H1 (cell line): ENCODE measurements around the gene RIN3.

ENCODE experiments used
- BACH1 ChIP-seq: IDR thresholded peaks from 2 replicates; pipeline ENCODE4 v1.6.1; 2012; ENCODE audit warnings: low read length, improper control_type of control experiment
- CHD1 ChIP-seq: IDR thresholded peaks from 2 replicates; pipeline ENCODE4 v1.6.1; 2012; ENCODE audit warnings: low read depth, low read length, improper control_type of control experiment
- CHD2 ChIP-seq: IDR thresholded peaks from 2 replicates; pipeline ENCODE4 v1.6.1; 2012; ENCODE audit warnings: low read length, improper control_type of control experiment
- EGR1 ChIP-seq: IDR thresholded peaks from 2 replicates; pipeline ENCODE4 v1.6.1; 2011; ENCODE audit warnings: low read depth, low read length, borderline replicate concordance
- EP300 ChIP-seq, 2 experiments: IDR thresholded peaks; 1 replicate in 1 of 2; 2 replicates in 1 of 2; pipeline ENCODE4 v1.6.1; 2011 to 2012; ENCODE audit warnings: low read depth in 2 of 2, low read length in 2 of 2, mild to moderate bottlenecking in 2 of 2, borderline replicate concordance in 1 of 2, inconsistent platforms in 1 of 2, moderate library complexity in 1 of 2
- EZH2 ChIP-seq: fragments of 200-600 bp; sonication (generic); IDR thresholded peaks from 2 replicates; pipeline ENCODE4 v1.7.1; 2012; ENCODE audit warnings: low read depth, mild to moderate bottlenecking, moderate library complexity, low read length, inconsistent platforms; ENCODE audit not compliant: severe bottlenecking
- GABPA ChIP-seq: IDR thresholded peaks from 2 replicates; pipeline ENCODE4 v1.6.1; 2011; ENCODE audit warnings: mild to moderate bottlenecking, low read length, moderate library complexity, borderline replicate concordance; ENCODE audit not compliant: insufficient read depth
- POLR2A ChIP-seq, 2 experiments: IDR thresholded peaks; 1 replicate in 1 of 2; 2 replicates in 1 of 2; pipeline ENCODE4 v1.6.1; 2011; ENCODE audit warnings: low read depth in 2 of 2, low read length in 2 of 2, mild to moderate bottlenecking in 2 of 2; ENCODE audit errors: control extremely low read depth in 1 of 2
- POLR2AphosphoS5 ChIP-seq: IDR thresholded peaks from 2 replicates; pipeline ENCODE4 v1.6.1; 2011; ENCODE audit warnings: low read depth, low read length
- RAD21 ChIP-seq, 2 experiments: IDR thresholded peaks in 1 of 2; conservative IDR thresholded peaks in 1 of 2; 2 replicates each; pipeline ENCODE4 v1.6.1; 2011; ENCODE audit warnings: low read depth in 2 of 2, low read length in 2 of 2, improper control_type of control experiment in 1 of 2, inconsistent platforms in 1 of 2, mild to moderate bottlenecking in 1 of 2, moderate library complexity in 1 of 2
- TAF1 ChIP-seq: IDR thresholded peaks from 2 replicates; pipeline ENCODE4 v1.6.1; 2011; ENCODE audit warnings: mild to moderate bottlenecking, low read depth, low read length
- TF ChIP-seq, protein P1 (sequence below), 3 experiments: IDR thresholded peaks; 1 replicate in 2 of 3; 2 replicates in 1 of 3; pipeline versions ENCODE4 v1.5.1 to v1.6.1; 2011; ENCODE audit warnings: low read length in 3 of 3, mild to moderate bottlenecking in 3 of 3, inconsistent platforms in 2 of 3, low read depth in 1 of 3, moderate library complexity in 1 of 3; ENCODE audit not compliant: insufficient read depth in 1 of 3; ENCODE audit errors: control extremely low read depth in 1 of 3
- TF ChIP-seq, protein P2 (sequence below): IDR thresholded peaks from 2 replicates; pipeline ENCODE4 v1.6.1; 2011; ENCODE audit warnings: low read depth, mild to moderate bottlenecking, low read length; ENCODE audit not compliant: insufficient read depth

DNA sequence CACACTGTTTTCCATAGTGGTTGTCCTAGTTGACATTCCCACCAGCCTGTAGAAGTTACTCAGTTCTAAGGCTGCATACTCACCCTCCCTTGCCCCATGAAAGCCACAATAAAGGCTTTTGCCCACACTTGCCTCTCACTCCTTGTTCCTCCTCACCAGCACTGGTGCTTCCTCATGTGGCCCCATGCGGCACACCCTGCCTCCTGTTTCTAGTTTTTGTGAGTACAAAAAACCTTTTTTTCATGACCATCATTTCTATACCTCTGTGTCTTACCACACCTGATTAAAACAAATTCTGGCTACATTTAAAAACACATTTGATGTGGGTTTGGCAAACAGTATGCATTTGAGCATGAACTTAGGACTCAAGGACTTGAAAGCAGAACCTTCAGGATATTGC lies 40.7 kb upstream of the RIN3 start:
- TF ChIP-seq, protein P1, sequence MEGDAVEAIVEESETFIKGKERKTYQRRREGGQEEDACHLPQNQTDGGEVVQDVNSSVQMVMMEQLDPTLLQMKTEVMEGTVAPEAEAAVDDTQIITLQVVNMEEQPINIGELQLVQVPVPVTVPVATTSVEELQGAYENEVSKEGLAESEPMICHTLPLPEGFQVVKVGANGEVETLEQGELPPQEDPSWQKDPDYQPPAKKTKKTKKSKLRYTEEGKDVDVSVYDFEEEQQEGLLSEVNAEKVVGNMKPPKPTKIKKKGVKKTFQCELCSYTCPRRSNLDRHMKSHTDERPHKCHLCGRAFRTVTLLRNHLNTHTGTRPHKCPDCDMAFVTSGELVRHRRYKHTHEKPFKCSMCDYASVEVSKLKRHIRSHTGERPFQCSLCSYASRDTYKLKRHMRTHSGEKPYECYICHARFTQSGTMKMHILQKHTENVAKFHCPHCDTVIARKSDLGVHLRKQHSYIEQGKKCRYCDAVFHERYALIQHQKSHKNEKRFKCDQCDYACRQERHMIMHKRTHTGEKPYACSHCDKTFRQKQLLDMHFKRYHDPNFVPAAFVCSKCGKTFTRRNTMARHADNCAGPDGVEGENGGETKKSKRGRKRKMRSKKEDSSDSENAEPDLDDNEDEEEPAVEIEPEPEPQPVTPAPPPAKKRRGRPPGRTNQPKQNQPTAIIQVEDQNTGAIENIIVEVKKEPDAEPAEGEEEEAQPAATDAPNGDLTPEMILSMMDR (IDR thresholded peaks at IDR 0.05; ENCODE audit: control extremely low read depth in 1 of 3, insufficient read depth in 1 of 3, low read depth in 1 of 3, low read length in 3 of 3) = no peak
- TF ChIP-seq EP300 (IDR thresholded peaks at IDR 0.05; ENCODE audit: borderline replicate concordance in 1 of 2, low read depth in 2 of 2, low read length in 2 of 2) (no peak), GABPA (no peak), TAF1 (no peak), CHD1 (no peak), EGR1 (no peak), CHD2 (no peak), BACH1 (no peak), POLR2AphosphoS5 (no peak), RAD21 (IDR thresholded peaks at IDR 0.05 in 1 of 2, conservative IDR thresholded peaks at IDR 0.05 in 1 of 2; ENCODE audit: low read depth in 2 of 2, low read length in 2 of 2) (no peak), POLR2A (IDR thresholded peaks at IDR 0.05; ENCODE audit: control extremely low read depth in 1 of 2, low read depth in 2 of 2, low read length in 2 of 2) (no peak), EZH2 (no peak)
- TF ChIP-seq, protein P2, sequence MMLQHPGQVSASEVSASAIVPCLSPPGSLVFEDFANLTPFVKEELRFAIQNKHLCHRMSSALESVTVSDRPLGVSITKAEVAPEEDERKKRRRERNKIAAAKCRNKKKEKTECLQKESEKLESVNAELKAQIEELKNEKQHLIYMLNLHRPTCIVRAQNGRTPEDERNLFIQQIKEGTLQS = no peak
